H4 (cell line): ENCODE results near the gene CCL24. TPM values are rescaled to one million over a fixed set of nuclear protein-coding genes. Genes with fewer than 3 reads are reported as not detected.
"Not testable (repeated sequence)": the region's sequence is repeated elsewhere in the genome, so short reads cannot be mapped to it uniquely, and the experiment has no call there.

Source experiments
- DNase-seq: peaks from one replicate; pipeline ENCODE4 v3.0.0-alpha.2; 2015; ENCODE audit warnings: low spot score
- total RNA-seq: library from RNA; depleted of rRNA; stranded (reverse); fragments of >200 nt; shearing (Covaris generic); gene quantifications from 2 replicates; pipeline ENCODE4 v1.2.3, GENCODE V29; 2014; rRNA removed

Gene CCL24
- total RNA-seq: not detected in 2 replicates

GRCh38 chr7:75813781-75814236 lies at the start of gene CCL24:
CCL24 (minus strand) TSS chr7:75813806; CDS start chr7:75813715, 91 bp downstream.
- DNase-seq: no peak

GRCh38 chr7:75861636-75862035 lies 48.0 kb upstream of the CCL24 start:
- DNase-seq: no peak

DNA sequence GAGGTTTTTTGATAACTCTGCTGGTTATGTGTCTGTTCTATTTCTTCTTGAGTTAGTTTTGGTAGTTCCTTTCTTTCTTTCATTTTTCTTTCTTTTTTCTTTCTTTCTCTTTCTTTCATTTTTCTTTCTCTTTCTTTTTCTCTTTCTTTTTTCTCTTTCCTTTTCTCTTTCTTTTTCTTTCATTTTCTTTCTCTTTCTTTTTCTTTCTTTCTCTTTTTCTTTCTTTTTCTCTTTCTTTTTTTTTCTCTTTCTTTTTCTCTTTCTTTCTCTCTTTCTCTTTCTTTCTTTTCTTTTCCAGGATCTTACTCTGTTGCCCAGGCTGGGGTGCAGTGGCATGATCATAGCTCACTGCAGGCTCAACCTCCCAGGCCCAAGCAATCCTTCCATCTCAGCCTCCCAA lies 44.8 kb upstream of the CCL24 start:
- no peak for DNase-seq

- DNase-seq: no peak
Measured at GRCh38 chr7:75856536-75856935, 42.9 kb upstream of the CCL24 start.

- DNase-seq: not testable (repeated sequence)
Measured at GRCh38 chr7:75854813-75855345, 41.3 kb upstream of the CCL24 start.

DNA sequence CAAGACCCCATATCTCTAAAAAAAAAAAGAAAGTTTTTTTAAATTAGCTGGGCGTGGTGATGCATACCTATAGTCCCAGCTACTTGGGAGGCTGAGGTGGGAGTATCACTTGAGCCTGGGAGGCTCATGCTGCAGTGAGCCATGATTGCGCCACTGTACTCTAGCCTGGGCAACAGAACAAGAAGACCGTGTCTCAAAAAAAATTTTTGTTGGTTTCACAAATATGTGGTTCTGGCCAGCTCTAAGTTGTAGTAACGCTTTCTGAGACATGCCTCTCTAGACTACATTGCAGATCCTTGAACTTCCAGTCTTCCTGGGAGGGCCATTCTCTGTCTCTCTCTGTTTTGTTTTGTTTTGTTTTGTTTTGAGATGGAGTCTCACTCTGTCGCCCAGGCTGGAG lies 40.6 kb upstream of the CCL24 start:
- no peak for DNase-seq

- no peak for DNase-seq
Measured at GRCh38 chr7:75850235-75850634, 36.6 kb upstream of the CCL24 start.

DNA sequence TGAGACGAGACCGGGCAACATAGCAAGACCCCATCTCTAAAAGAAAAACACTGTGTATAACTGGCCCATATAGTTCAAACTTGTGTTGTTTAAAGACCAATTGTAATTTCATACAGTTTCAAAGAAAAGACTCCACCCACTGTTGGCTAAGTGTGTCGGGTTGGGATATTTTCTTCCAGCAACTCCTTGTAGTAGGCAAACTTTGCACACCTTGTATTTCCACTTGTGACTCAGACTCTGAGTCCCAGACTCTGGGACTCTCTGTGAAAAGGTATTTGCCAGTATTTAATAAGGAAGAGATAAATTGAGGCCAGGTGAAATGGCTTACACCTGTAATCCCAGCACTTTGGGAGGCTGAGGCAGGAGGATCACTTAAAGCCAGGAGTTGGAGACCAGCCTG lies 36.0 kb upstream of the CCL24 start:
- DNase-seq: no peak

DNA sequence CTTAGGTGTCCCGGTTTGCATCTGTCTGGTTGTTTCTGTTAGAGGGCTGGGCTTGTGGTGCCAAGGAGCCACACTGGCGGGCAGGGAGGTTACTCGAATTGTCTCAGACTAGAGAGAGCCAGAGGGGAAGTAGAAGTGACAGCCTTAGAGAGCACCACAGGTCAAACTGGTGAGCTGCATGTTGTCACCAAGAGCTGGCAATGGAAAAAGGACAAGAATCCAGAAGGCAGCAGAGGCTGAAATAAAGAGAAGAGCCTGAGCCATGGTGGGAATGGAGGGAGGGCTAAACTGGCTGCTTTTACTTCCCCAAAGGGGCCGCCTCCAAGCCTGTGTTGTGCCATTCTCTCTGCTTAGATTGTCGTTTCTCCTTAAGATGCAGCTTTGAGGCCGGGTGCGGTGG lies 34.1 kb upstream of the CCL24 start:
- no peak for DNase-seq

- DNase-seq: not testable (repeated sequence)
Measured at GRCh38 chr7:75845132-75845531, 31.5 kb upstream of the CCL24 start.

DNA sequence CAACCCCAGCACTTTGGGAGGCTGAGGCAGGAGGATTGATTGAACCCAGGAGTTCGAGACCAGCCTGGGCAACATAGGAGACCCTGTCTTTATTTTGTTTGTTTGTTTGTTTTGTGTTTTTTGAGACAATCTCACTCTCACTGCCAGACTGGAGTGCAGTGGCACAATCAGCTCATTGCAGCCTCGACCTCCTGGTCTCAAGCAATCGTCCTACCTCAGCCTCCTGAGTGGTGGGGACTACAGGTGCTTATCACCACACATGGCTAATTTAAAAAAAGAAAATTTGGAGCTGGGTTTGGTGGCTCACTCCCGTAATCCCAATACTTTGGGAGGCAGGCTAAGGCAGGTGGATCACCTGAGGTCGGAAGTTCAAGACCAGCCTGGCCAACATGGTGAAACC lies 30.6 kb upstream of the CCL24 start:
- DNase-seq: no peak

DNA sequence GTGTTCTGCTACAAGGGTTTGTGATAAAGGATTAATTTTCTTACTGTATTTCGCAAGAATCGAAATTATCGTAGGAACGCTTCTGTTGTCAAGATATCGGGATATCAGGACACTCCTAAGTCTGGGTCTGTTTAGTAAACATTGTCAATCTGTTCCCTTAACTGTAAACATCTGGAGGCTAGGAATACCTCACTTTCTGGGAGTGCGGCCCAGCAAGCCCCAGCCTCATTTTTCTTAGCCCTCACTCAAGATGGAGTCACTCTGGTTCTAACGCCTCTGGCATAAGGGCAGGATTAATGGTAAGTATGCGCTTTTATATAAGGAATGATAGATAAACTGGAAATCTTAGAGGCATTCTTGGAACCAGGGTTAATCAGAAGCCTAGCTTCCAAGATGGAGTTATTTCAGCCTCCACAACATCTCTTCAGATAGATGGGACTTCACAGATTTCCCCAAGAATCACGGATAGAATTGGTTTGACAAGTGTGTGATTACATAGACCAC lies 30.1 kb upstream of the CCL24 start:
- DNase-seq: no peak

- peak; percentile 91 for DNase-seq
Measured at GRCh38 chr7:75842836-75843446, 29.3 kb upstream of the CCL24 start.

DNA sequence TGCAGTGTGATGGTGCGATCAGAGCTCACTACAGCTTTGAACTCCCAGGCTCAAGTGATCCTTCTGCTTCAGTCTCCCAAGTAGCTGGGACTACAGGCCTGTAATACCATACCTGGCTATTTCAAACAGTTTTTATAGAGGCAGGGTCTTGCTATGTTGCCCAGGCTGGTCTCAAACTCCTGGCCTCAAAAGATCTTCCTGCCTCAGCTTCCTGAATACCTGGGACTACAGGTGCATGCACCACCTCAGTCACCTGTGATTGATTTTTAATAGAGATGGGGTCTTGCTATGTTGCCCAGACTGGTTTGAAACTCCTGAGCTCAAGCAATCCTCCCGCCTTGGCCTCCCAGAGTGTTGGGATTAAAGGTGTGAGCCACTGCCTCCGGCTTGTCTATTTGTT lies 26.4 kb upstream of the CCL24 start:
- no peak for DNase-seq

- not testable (repeated sequence) for DNase-seq
Measured at GRCh38 chr7:75838281-75838930, 24.8 kb upstream of the CCL24 start.

GRCh38 chr7:75836798-75837197 lies 23.2 kb upstream of the CCL24 start:
- DNase-seq: no peak

DNA sequence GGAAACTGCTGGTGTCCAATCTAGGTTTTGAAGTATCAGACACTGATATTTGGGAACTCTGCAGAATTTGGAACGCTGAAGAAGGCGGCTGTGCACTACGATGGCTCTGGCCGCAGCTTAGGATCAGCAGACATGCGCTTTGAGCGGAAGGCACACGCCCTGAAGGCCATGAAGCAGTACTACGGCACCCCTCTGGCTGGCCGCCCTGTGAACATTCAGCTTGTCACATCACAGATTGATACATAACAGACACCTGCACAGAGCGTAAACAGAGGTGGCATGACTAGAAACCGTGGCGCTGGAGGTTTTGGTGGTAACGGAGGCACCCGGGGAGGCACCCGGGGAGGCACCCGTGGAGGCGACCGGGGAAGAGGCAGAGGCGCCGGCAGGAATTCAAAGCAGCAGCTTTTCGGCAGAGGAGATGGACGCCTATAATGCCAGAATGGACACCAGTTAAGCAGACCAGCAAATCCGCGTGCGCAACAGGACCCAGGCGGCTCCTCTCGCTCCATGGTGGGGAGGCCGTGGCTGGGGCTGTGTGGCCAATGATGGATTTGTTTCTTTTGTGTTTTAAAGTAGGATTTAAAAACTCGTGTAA lies 22.2 kb upstream of the CCL24 start:
- no peak for DNase-seq

- DNase-seq: peak; percentile 62
Measured at GRCh38 chr7:75833662-75834061, 20.1 kb upstream of the CCL24 start.

- DNase-seq: no peak
Measured at GRCh38 chr7:75830978-75831377, 17.4 kb upstream of the CCL24 start.

DNA sequence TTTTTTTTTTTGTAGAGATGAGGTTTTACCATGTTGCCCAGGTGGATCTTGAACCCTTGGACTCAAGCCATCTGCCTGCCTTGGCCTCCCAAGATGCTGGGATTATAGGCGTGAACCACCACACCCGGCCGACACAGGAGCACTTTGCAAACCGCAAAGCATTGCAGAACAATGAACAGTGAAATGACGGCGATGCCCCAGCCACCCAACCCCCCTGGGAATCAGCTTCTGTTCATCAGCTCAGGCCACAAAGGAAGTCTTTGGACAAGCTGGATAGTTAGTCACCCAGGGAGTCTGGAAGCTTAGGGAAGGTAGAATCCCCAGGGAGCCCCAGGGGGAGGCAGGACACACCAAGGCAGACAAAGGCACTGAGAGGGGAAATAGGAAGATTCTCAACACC lies 16.1 kb upstream of the CCL24 start:
- DNase-seq: peak; percentile 90

- DNase-seq: no peak
Measured at GRCh38 chr7:75823198-75823910, 9.7 kb upstream of the CCL24 start.

GRCh38 chr7:75820688-75821087 lies 7.1 kb upstream of the CCL24 start:
- no peak for DNase-seq
